HG03575 (cell line): ENCODE measurements around the gene ACAT2.
"Not testable (repeated sequence)": the region's sequence is repeated elsewhere in the genome, so short reads cannot be mapped to it uniquely, and the experiment has no call there.

Source experiments
- ATAC-seq: cut with Tn5 transposase; IDR thresholded peaks from one replicate; pipeline ENCODE4 v1.9.1; 2021; ENCODE audit not compliant: unreplicated experiment, insufficient number of reproducible peaks, low FRiP score; ENCODE audit errors: extremely low read depth

Gene ACAT2

DNA sequence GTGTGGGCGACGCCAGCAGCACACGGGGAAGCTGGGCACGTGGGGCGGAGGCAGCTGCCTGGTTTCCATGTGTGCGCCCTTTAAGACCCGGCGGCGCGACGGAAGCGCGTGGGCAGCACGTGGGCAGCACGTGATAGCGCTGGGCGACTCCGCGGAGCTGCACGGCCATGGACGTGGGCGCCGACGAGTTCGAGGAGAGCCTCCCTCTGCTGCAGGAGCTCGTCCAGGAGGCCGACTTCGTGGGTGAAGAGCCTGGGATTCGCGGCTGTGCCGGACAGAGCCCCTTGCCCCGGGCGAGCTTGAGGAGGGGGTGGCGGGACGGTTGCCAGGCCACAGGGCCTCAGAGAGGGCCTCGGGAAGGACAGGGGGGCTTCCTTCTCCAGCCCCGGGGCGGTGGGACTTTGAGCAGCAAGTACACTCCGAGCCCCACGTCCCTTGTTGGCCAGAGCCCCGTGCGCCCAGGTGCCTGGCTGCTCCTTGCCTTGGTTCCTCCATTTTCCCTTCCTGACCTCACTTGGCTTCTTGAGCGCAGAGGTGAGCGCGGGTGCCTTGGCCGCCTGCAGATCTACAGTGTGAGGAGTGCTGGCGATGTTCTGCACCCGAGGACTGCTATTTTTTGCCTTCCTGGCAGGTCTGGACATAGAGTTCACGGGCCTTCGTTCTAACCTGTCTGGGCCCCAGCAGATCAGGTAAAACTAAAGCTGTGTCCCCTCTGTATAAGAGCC lies 38.5 kb downstream of the ACAT2 start, which contains the start of gene PNLDC1:
Gene PNLDC1 (plus strand): TSS at position 136 of the 725 bp plus-strand sequence. CDS start 32 bp downstream, at position 168.
- ATAC-seq: no peak

DNA sequence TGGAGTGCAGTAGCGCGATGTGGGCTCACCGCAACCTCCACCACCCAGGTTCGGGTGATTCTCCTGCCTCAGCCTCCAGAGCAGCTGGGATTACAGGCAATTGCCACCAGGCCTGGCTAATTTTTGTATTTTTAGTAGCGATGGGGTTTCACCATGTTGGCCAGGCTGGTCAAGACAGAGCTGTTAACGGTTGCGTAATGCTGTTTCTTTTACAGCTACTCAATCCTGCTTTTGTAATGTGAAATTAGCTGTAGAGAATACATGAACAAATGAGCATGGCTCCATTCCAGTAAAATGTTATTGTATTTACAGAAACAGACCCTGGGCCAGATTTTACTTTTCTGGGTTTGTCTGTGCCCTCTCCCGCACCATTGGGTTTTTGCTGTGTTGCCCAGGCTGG lies 40.1 kb downstream of the ACAT2 start:
- ATAC-seq: no peak

DNA sequence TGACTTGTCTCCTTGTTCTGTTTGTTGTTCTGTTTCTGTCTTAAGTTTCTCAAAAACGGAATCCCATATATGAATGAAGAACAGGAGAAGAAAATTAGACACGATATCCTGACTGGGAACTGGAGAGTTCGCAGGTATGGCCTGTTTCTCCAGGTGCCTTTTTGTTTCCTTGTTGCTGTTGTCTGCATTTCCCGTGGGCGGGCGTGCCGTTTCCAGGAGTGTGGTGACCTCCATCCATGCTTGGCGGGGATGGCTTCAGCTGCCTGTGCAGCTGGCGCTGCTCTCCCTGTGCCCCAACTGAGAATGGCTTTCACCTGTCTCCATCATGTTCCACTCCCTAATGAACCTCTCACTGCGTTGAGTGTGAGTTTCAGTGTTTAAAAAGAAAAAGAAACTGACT lies 42.7 kb downstream of the ACAT2 start:
- no peak for ATAC-seq

DNA sequence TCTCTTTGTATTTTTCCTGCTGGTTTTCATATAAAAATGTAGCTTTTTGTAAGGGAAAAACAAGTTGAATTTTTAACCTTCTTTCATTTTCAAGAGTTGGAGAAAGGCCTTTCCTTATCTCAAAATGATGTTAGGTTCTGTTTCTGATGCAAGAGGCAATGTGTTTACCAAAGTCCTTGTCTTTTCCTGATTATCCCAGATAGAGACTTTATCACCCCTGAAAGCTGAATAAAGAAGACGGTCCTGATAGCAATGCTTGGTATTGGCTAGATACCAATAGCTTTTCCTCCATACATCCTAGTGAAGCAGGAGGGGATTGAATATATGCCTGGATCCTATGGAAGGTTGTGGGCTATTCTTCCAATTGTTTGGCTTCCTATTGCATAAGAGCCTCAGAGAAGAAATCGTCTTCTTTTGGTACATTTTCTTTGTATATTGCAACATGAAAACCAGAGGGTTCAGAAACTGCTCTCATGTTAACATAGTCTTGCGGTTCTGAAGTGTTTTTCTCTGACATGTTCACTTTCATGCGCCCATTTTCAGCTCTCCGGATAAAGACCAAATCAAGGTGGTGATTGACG lies 43.7 kb downstream of the ACAT2 start:
- no peak for ATAC-seq

DNA sequence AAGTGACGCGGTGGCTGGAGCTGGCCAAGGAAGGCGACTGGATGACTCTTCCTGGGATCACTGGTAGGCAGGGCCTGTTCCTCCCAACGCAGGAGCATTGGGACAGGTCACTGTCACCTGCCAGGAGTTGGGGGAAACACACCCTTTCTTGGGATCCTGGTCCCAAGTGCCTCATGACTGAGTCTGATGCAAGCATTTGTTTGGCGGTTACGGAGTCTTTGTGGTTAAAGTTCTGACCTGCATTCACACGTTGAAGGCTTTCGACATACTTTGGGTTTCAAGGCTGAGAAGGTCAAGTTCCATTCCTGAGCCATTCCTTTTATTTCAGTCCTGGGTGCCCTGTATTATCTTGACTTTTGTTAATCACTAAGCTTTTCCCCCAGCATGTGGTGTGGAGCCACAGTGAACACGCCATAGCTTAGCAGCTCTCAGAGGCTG lies 44.2 kb downstream of the ACAT2 start:
- no peak for ATAC-seq

DNA sequence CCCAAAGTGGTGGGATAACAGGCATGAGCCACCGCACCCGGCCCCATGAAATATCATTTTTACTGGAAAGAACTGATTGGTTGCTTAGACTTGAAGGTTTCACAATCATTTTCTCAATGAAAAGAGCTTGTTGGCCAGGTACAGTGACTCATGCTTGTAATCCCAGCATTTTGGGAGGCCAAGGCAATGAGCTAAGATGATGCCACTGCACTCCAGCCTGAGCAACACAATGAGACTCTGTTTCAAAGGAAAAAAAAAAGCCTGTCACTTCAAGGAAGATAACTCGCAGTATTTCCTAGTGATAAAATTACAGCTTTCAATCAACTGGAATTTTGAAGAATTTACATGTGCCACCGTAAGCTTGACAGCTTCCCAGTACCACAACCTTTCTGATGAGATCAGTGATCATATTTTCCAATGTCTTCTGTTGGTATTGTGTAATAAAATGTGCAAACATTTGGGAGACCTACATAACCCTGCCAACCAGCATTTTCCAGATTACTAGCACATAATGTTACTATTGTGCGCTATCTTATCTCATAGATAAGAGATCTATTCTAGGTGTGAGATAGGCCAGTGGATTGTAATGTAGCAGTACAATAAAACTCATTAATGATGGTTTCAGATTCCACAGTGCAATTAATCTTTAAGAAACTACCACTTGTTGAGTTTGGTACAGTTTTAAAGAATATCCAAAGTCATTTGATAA lies 45.5 kb downstream of the ACAT2 start:
- no peak for ATAC-seq

DNA sequence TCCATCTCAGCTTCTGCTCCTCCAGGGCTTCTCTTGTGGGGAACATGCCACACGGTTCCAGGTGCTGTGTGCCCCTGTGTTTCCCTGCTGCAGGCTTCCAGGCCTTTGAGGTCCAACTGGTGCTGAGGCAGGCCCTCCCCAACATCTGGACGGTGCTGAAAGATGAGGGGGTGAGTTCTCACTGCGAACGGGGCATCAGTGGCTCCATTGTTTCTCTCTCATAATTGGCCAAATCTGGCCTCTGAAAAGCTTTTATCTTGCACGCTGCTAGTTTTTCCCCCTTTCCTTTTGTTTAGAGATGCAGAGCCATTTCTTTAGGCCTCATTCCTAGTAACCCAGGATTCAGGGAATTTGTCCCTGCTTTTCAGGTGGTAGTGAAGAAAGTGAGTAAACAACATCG lies 46.8 kb downstream of the ACAT2 start:
- no peak for ATAC-seq

DNA sequence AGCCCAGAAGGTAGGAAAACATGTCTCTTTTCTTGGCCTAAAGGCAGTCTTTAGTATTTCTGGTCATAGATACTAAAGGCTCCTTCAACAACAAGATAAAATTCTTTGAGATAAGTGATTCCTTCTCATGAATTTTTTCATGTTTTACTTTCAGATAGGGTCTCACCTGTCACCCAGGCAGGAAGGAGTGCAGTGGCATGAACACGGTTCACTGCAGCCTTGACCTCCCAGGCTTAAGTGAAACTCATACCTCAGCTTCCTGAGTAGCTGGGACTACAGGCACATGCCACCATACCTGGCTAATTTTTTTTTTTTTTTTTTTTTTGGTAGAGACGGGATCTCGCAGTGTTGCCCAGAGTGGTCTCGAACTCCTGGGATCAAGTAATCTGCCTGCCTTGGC lies 47.3 kb downstream of the ACAT2 start:
- no peak for ATAC-seq

DNA sequence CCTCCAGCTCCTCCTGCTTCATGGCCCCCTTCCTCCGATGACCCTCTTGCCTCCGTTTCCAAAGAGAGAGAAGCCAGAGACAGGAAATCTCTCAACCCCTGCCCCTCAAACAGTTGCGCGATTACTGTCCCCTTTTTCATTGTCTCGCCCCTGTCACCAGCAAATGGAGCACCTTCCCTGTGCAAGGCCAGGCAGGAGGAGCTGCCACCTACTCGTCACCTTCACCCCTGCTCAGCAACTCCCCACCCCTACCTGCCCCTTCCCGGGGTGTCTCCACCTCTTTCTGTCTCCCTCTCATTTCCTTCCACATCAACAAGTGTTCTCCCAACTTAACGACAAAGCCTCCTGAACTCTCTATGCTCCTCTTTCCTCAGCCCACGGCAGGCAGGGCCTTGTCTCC lies 51.9 kb downstream of the ACAT2 start:
- no peak for ATAC-seq

DNA sequence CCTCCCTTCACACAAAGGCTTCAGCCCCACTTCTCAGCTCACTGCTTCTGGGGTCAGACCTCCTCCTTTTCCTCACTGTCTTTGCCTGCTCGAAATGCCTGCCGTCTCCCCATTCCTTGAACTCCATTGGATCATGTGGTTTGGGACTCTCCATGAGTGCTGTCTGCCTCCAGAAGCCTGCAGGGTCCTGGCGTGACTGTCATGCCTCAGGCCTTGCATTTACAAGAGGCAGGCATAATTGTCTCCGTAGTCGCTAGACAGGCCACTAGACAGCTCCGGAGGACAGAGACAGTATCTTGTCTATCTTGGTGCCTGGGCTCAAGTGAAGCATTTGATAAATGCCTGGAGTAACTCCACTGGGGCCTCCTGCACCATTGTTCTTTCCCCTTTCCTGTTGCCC lies 53.6 kb downstream of the ACAT2 start:
- ATAC-seq: no peak

DNA sequence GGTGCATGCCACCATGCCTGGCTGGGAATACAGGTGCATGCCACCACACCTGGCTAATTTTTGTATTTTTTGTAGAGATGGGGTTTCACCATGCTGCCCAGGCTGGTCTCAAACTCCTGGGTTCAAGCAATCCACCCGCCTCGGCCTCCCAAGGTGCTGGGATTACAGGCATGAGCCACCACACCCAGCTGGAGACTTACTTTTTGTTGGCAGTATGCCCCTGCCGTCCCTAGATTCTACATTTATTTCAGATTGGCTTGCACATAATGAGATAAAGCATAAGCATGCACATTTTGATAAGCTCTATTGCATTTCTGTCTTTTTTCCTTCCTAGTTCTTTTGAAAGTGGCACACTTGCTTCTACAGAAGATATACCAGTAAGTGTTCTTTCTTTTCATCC lies 54.9 kb downstream of the ACAT2 start:
- not testable (repeated sequence) for ATAC-seq

DNA sequence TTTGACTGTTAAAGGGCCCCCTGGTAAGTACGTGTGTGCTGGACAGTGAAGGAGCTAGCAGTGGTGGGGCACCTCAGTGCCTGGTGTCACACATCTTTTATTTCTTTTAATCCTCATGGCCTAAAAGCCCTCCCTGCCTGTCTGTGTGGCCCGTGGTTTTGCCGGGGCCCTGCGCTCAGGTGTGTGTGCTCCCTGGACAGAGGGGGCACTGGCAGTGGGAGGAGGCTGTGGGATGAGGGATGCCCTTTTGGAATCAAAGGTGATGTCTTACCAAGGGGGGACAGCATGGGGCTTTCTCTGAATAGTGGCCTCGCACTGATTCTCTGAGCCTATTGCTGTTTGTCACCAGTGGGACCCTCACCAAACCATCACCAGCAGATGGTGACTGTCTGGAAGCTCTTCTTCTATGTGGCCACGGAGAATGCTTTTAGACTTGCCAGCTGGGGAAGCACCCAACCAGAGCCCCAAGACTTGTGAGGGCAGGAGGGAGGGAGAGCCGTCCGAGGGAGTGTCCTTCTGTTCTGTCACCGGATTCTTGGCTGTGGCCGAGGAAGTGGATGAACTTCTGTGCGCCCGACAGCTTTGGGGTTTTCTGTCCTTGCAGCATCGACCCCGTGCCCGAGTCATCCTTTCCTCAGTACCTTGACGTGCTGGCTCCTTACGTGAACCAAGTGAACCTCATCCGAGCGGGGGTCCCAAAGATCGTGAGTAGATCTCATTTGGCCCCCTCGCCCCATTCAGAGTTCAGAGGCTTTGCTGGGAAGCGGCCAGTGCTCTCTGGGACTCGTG lies 56.3 kb downstream of the ACAT2 start:
- no peak for ATAC-seq

DNA sequence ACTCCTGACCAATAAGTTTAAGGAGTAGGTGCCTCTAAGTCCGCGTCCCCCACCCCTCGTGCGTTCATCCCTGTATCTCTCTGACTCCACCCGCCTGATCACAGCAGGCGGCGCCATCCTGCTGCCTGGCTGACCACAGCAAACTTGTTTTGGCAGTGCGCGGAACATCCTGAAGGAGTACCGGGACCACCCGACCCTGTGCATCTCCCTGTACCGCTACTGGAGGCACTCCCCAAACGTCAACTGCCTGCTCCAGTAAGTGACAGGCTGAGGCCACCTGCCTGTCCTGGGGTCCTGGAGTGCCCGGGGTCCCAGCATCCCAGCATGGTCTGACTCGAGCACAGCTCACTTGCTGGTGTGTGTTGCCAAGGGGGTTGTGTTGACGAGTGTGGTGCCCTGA lies 57.3 kb downstream of the ACAT2 start:
- no peak for ATAC-seq

DNA sequence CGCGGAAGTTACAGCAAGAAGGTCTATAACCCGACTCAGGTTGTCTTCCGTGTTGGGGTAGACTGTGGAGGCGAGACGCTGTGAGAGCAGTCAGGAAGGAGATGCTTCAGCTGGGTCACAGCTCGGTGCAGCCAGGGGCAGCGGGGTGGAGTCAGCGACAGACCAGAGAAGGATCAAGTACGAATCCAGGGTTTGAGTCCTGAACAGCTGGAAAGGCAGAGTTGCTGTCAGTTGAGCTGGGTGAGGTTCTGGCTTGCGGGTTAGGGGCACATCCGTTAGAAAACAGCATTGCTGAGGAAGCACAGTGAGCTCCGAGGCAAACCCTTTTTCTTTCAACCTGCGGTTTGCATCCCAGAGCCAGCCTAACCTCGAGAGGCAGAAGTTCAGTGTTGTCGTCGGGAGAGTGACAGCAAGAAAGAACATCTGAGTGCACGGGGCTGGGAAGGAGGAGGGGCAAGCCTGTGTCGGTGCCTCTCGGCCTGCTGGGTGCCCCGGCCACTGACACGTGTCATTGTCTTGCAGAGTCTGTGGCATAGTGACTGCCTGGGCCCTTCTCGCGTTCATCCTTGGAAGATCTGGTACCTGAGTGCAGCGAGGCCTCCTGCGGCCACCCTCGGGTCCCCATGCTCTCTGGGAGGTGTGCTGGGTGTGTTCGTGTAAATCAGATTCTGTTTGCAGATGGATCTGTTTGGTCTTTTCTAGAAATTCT lies 58.2 kb downstream of the ACAT2 start:
- ATAC-seq: no peak

DNA sequence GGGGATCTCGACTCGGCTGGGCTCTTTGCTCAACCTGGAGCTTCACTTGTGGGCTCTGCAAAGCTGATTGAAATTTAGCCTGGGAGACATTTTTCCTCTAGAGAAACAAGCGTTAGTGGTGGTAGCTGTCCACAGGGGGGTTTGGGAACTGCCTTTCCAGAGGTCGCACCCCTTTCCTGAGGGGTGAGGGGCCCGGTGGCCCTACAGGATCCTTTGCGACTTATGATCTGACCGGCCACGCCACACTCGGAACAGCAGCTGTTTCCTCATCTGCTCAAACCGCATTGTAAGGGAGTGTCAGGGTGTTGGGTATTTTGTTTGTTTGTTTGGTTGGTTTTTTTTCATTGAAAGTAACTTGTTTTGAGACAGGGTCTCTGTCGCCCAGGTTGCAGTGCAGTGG lies 59.3 kb downstream of the ACAT2 start:
- no peak for ATAC-seq

DNA sequence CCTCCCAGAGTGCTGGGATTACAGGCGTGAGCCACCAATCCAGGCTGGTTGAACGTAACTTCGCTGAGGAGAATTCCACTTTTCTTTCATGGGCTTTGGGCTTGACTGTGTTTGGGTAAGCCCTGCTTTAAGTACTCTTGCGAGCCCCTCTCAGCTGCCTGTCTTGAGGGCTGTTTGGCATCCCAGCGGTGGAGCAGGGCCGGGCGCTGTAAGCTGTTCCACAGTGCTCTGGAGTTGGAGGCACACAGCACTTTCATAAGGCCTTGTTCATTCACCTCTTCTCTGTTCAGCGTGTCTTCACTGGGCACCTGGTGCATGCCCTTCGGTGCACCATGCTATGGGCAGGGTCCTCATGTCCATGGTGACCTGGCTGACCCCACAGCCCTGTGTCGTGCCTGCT lies 59.9 kb downstream of the ACAT2 start:
- ATAC-seq: no peak

DNA sequence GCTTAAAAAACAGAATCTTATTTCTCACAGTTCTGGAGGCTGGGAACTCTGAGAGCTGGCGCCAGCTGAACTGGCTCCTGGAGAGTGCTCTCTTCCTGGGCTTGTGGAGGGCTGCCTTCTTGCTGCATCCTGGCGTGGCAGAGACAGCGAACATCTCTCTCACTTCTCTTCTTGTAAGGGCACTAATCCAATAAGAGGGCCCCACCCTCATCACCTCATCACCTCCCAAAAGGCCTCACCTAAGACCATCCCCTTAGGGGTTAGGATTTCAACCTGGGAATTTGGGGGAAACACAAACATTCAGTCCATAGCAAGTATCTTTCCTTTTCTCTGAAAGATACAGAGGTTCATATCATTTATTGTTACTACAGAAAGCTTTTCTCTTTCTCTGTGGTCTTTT lies 62.1 kb downstream of the ACAT2 start:
- ATAC-seq: no peak

DNA sequence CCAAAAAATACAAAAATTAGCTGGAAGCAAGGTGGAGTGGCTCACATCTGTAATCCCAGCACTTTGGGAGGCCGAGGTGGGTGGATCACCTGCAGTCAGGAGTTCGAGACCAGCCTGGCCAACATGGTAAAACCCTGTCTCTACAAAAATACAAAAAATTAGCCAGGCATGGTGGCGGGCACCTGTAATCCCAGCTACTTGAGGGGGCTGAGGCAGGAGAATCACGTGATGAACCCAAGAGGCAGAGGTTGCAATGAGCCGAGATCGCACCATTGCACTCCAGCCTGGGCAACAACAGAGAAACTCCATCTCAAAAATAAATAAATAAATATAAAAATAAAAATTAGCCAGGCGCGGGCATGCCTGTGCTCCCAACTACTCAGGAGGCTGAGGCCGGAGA lies 62.8 kb downstream of the ACAT2 start:
- ATAC-seq: not testable (repeated sequence)

DNA sequence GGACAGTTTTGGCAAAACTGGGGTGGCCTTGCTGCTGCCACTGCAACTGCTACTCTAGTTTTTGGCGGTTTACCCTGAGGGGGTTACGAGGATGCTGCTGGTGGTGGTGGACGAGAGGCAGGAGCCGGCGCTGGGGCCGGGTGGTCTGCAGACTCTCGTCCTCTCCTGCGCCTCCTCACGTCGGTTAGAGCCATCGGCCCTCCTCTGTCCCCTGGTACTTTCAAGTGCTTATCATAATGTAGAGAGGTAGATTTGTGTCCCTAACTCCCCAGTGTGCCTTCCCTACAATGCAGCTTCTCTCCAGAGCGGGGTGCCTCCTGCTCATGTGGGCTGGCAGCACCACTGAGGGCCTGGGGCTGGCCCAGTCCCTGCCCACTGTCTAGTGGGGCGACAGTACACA lies 64.2 kb downstream of the ACAT2 start:
- no peak for ATAC-seq
